Chondrocyte (in vitro differentiated cells): ENCODE data around the gene RASAL2. TPM values are rescaled to one million over a fixed set of nuclear protein-coding genes. Genes with fewer than 3 reads are reported as not detected.

Experiments used
- DNase-seq: peaks from one replicate; pipeline ENCODE4 v3.0.0; 2021; ENCODE audit warnings: mixed read lengths, low spot score
- H3K27ac Mint-ChIP-seq: one replicate; pipeline ENCODE4 v1.8.0; 2021; ENCODE audit warnings: mild to moderate bottlenecking, moderate library complexity, mixed read lengths; ENCODE audit not compliant: unreplicated experiment
- H3K27me3 Mint-ChIP-seq: 2 replicates; pipeline ENCODE4 v1.8.0; 2021; ENCODE audit warnings: low read depth, mixed read lengths
- H3K36me3 Mint-ChIP-seq: 2 replicates; pipeline ENCODE4 v1.8.0; 2021; ENCODE audit warnings: low read depth, mixed read lengths
- H3K4me1 Mint-ChIP-seq: 2 replicates; pipeline ENCODE4 v1.8.0; 2021; ENCODE audit warnings: low read depth, mild to moderate bottlenecking, mixed read lengths
- H3K4me3 Mint-ChIP-seq: one replicate; pipeline ENCODE4 v1.8.0; 2021; ENCODE audit warnings: mild to moderate bottlenecking, moderate library complexity, mixed read lengths; ENCODE audit not compliant: unreplicated experiment
- H3K9me3 Mint-ChIP-seq: 2 replicates; pipeline ENCODE4 v1.8.0; 2021; ENCODE audit warnings: low read depth, mixed read lengths
- CTCF ChIP-seq: fragments of 200-600 bp; sonication (generic); IDR thresholded peaks from 2 replicates; pipeline ENCODE4 v1.5.0; 2021; ENCODE audit warnings: antibody characterized with exemption, mild to moderate bottlenecking, moderate library complexity
- total RNA-seq: library from RNA; stranded (reverse); gene quantifications from 3 replicates; pipeline ENCODE4 v1.2.1, GENCODE V29; 2021

RASAL2 gene
- total RNA-seq, 1 donor from 2014 or later = 40.1 TPM

DNA sequence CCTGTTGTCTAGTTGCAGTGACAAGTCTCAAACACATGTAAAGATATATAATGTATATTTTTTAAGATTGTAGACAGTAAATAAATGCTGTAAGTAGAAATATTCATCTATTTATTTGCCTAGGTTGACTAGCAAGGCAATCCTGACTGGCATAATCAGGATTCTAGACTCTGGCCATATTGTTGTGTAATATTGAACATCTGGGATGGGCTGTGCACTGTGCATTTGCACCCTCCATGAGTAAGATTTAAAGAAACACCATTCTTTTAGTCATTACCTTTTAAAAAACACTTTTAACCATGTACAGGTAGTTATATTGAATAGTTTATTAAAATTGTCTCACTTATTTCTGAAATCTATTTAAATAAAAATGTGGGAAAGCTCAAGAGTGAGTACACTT lies 32.4 kb downstream of the RASAL2 start:
- H3K27me3 Mint-ChIP-seq = no peaks in the 10 kb centered on the region
- no peak for TF ChIP-seq CTCF
- H3K36me3 Mint-ChIP-seq = no peaks in the 10 kb centered on the region
- no peak for DNase-seq
- H3K27ac Mint-ChIP-seq = peak overlapping the region; percentile 94
- peaks cover 65% of the 10 kb centered on the region for H3K4me1 Mint-ChIP-seq
- no peaks in the 10 kb centered on the region for H3K9me3 Mint-ChIP-seq
- H3K4me3 Mint-ChIP-seq = no peak overlapping the region

DNA sequence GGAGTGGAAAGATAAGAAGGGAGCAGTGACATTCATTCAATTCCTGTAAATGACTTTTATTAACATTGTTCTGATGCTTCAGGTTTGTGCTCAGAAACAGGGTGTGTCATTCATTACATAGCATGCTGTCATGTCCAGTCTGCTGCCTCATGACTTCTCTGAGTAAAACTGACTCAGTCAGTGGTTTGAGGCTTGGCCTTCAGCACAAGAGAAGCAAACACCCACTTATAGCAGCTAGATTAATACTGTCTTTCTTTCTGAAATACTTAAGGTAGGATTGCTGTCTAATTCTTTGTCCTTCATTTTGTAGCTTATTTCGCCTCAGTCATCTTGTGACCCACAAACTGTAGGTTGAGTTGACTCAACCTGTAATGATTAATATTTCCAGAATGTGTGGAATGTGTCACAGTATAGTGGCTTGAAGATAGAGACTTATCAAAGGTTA lies 32.9 kb downstream of the RASAL2 start:
- Mint-ChIP-seq H3K4me3 (no peak overlapping the region), H3K4me1 (peaks cover 60% of the 10 kb centered on the region), H3K27ac (peak overlapping the region; percentile 94), H3K9me3 (no peaks in the 10 kb centered on the region), H3K36me3 (no peaks in the 10 kb centered on the region), H3K27me3 (no peaks in the 10 kb centered on the region)
- DNase-seq = no peak
- no peak for TF ChIP-seq CTCF

DNA sequence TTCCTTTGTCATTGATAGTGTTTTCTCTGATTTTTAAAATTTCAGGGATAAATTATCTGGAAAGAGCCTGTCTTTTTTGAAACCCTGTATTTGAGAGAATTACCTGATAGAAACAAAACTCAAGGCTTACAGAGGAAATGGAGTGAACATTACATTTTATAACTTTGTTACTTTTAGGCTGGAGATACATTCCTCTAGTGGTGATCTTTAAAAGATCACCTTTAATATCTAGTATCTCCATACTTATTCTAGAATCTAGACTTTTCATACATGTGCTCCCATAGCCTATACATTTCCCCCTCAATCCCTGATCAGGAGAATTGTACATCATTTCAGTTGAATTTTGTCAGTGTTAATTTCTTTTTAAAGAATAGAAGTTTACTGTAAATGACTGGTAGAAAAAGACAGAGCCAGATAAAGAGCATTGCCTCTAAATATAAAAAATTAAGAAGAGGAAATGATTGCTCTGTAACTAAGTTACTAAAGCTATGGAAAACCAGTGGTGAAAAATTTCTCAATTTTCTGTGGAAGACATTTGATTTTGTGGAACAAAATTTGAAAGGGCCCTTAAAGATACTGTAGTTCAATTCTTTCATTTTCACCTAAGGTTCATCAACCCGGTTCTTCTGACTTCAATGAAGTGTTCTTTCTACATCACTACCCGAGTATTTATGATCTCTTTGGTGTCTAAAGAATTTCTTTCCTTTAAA lies 33.7 kb downstream of the RASAL2 start:
- peaks cover 52% of the 10 kb centered on the region for H3K4me1 Mint-ChIP-seq
- DNase-seq = no peak
- H3K36me3 Mint-ChIP-seq = no peaks in the 10 kb centered on the region
- H3K27ac Mint-ChIP-seq = peak overlapping the region; percentile 94
- peak; percentile 56 for TF ChIP-seq CTCF
- H3K9me3 Mint-ChIP-seq = no peaks in the 10 kb centered on the region
- H3K4me3 Mint-ChIP-seq = no peak overlapping the region
- no peaks in the 10 kb centered on the region for H3K27me3 Mint-ChIP-seq

DNA sequence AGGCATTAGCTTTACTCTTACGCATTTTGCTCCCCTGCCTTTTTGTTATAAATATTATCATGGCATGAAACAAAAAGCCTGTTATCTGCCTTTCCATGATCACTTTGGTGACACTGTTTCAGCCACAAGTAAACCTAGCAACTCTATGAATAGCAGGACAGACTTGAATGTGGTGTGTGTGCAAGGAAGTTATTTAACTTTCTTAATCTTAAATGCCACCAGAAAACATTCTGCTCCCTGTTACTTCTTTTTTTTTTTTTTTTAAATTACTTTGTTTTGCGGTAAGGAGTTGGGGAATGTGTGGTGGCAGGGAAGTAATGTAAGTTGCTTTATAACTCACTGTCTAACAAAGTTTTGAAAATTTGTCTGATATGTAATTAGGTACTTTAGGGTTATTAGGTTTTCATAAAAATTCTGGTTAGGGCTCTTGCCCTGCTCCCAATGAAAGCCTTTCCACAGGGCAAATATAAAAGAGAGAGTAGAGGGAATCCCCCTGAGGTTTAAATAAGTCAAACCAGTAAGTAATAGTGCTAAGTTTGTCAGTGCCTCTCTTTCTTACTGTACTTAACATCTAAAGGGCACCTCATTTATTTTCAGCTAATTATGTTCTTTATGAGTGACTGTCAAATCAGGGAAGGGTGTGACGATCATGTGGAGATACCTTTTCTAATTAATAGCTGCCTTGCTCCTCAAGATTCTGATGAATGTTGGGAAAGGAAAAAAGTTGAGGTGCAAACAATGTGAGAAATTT lies 39.5 kb downstream of the RASAL2 start:
- Mint-ChIP-seq H3K36me3 (peaks cover 2% of the 10 kb centered on the region), H3K9me3 (peaks cover 4% of the 10 kb centered on the region), H3K27ac (no peak overlapping the region), H3K27me3 (no peaks in the 10 kb centered on the region), H3K4me3 (no peak overlapping the region), H3K4me1 (peaks cover 40% of the 10 kb centered on the region)
- no peak for TF ChIP-seq CTCF
- no peak for DNase-seq

DNA sequence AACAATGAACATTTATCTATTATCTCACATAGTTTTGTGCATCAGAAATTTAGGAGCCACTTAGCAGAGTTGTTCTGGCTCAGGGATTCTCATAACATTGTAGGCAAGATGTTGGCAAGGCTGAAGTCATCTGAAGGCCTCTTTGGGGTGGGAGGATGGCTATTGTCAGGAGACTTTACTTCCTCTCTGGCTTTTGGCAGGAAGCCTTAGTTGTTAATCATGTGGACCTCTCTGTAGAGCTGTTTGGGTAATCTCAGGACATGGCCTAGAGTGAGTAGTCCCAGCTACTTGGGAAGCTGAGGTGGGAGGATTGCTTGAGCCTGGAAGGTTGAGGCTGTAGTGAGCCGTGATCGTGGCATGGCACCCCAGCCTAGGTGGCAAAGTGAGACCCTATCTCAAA lies 40.2 kb downstream of the RASAL2 start:
- no peak for TF ChIP-seq CTCF
- Mint-ChIP-seq H3K4me3 (no peak overlapping the region), H3K36me3 (peaks cover 2% of the 10 kb centered on the region), H3K27ac (peak overlapping the region; percentile 9), H3K9me3 (peaks cover 4% of the 10 kb centered on the region), H3K27me3 (no peaks in the 10 kb centered on the region), H3K4me1 (peaks cover 39% of the 10 kb centered on the region)
- no peak for DNase-seq
